PC-3 (cell line): Measurements from ENCODE around the gene SLC35D2.

Experiments used
- EZH2 ChIP-seq: fragments of 300-600 bp; sonication (generic); IDR thresholded peaks from one replicate; pipeline ENCODE4 v1.6.1; 2017; ENCODE audit warnings: antibody characterized with exemption, mild to moderate bottlenecking, low read length; ENCODE audit not compliant: unreplicated experiment
- TF ChIP-seq, protein P1 (sequence below): fragments of 300-600 bp; sonication (generic); conservative IDR thresholded peaks from 2 replicates; pipeline ENCODE4 v1.5.1; 2017; ENCODE audit warnings: antibody characterized with exemption, low read depth, mild to moderate bottlenecking, low read length

DNA sequence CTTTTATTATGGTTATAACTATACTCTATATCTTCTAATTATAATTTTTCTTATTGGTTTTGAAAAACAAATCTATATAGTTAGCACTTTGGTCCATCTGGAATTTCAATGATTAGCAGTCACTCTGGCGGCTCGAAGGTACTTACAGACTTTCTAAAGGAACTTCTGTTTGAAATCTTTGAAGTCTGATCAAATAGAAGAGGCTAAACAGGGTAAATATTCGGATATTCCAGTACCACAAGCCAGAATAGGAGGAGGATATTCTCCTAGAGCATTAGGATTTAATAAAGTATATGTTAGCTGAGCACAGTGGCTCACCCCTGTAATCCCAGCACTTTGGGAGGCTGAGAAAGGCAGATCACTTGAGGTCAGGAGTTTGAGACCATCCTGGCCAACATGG lies 42.8 kb downstream of the SLC35D2 start:
- TF ChIP-seq, protein P1, sequence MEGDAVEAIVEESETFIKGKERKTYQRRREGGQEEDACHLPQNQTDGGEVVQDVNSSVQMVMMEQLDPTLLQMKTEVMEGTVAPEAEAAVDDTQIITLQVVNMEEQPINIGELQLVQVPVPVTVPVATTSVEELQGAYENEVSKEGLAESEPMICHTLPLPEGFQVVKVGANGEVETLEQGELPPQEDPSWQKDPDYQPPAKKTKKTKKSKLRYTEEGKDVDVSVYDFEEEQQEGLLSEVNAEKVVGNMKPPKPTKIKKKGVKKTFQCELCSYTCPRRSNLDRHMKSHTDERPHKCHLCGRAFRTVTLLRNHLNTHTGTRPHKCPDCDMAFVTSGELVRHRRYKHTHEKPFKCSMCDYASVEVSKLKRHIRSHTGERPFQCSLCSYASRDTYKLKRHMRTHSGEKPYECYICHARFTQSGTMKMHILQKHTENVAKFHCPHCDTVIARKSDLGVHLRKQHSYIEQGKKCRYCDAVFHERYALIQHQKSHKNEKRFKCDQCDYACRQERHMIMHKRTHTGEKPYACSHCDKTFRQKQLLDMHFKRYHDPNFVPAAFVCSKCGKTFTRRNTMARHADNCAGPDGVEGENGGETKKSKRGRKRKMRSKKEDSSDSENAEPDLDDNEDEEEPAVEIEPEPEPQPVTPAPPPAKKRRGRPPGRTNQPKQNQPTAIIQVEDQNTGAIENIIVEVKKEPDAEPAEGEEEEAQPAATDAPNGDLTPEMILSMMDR = no peak
- TF ChIP-seq EZH2 = no peak
